GM21723 (cell line): Measurements from ENCODE around the gene SPOCK1.

Experiments used
- ATAC-seq: cut with Tn5 transposase; IDR thresholded peaks from one replicate; pipeline ENCODE4 v1.9.1; 2021; ENCODE audit warnings: mild to moderate bottlenecking, moderate library complexity; ENCODE audit not compliant: unreplicated experiment

SPOCK1 gene

GRCh38 chr5:137174196-137174595 lies 324.9 kb downstream of the SPOCK1 start:
- no peak for ATAC-seq

- ATAC-seq: no peak
Observed at GRCh38 chr5:137172258-137172657, 326.9 kb downstream of the SPOCK1 start.

- ATAC-seq: no peak
Observed at GRCh38 chr5:137167187-137167586, 331.9 kb downstream of the SPOCK1 start.

- ATAC-seq: no peak
Observed at GRCh38 chr5:137164961-137165360, 334.2 kb downstream of the SPOCK1 start.

GRCh38 chr5:137164536-137164935 lies 334.6 kb downstream of the SPOCK1 start:
- ATAC-seq: no peak

- ATAC-seq: no peak
Observed at GRCh38 chr5:137158691-137159090, 340.4 kb downstream of the SPOCK1 start.

GRCh38 chr5:137156180-137156579 lies 342.9 kb downstream of the SPOCK1 start:
- ATAC-seq: no peak

- no peak for ATAC-seq
Observed at GRCh38 chr5:137155261-137156000, 343.7 kb downstream of the SPOCK1 start.

- no peak for ATAC-seq
Observed at GRCh38 chr5:137152616-137153015, 346.5 kb downstream of the SPOCK1 start.

- ATAC-seq: no peak
Observed at GRCh38 chr5:137148655-137149054, 350.5 kb downstream of the SPOCK1 start.

GRCh38 chr5:137148159-137148558 lies 351.0 kb downstream of the SPOCK1 start:
- no peak for ATAC-seq

- ATAC-seq: no peak
Observed at GRCh38 chr5:137147346-137147745, 351.8 kb downstream of the SPOCK1 start.

- no peak for ATAC-seq
Observed at GRCh38 chr5:137146402-137146890, 352.7 kb downstream of the SPOCK1 start.

GRCh38 chr5:137145721-137146120 lies 353.4 kb downstream of the SPOCK1 start:
- no peak for ATAC-seq

GRCh38 chr5:137144656-137145055 lies 354.5 kb downstream of the SPOCK1 start:
- no peak for ATAC-seq

GRCh38 chr5:137142764-137143605 lies 356.1 kb downstream of the SPOCK1 start:
- ATAC-seq: peak; percentile 67

GRCh38 chr5:137142346-137142745 lies 356.8 kb downstream of the SPOCK1 start:
- ATAC-seq: peak; percentile 41

GRCh38 chr5:137141779-137142178 lies 357.3 kb downstream of the SPOCK1 start:
- ATAC-seq: no peak

- ATAC-seq: no peak
Observed at GRCh38 chr5:137136991-137137632, 362.0 kb downstream of the SPOCK1 start.

- ATAC-seq: no peak
Observed at GRCh38 chr5:137134920-137135532, 364.1 kb downstream of the SPOCK1 start.
